SK-N-SH treated with all-trans-retinoic acid at 6 μM for 48 hours (cell line): Measurements from ENCODE around the gene UGT1A8.

Experiments used
- ATAC-seq: fragments of 200-7000 bp; cut with Tn5 transposase; 3 replicates; pipeline ENCODE4 v1.9.1; 2020; ENCODE audit warnings: mild to moderate bottlenecking, moderate library complexity
- ARNTL ChIP-seq: fragments of 450-650 bp; formaldehyde crosslinking; IDR thresholded peaks from 2 replicates; pipeline ENCODE4 v1.5.0; 2020; ENCODE audit warnings: low read depth, mild to moderate bottlenecking, moderate library complexity, borderline replicate concordance
- BACH2 ChIP-seq: fragments of 250-450 bp; sonication (Bioruptor Pico); IDR thresholded peaks from 2 replicates; pipeline ENCODE4 v1.9.0; 2021; ENCODE audit warnings: mild to moderate bottlenecking, borderline replicate concordance
- CSDC2 ChIP-seq: fragments of 250-450 bp; sonication (Bioruptor Pico); IDR thresholded peaks from 2 replicates; pipeline ENCODE4 v1.5.0; 2020; ENCODE audit warnings: mild to moderate bottlenecking, moderate library complexity
- ESRRG ChIP-seq: fragments of 250-450 bp; sonication (Bioruptor Pico); IDR thresholded peaks from 2 replicates; pipeline ENCODE4 v1.6.1; 2021; ENCODE audit warnings: mild to moderate bottlenecking
- GLIS3 ChIP-seq: fragments of 250-450 bp; sonication (Bioruptor Pico); IDR thresholded peaks from 2 replicates; pipeline ENCODE4 v1.5.0; 2020; ENCODE audit warnings: mild to moderate bottlenecking, moderate library complexity
- ISL1 ChIP-seq: fragments of 250-450 bp; sonication (Bioruptor Pico); IDR thresholded peaks from 2 replicates; pipeline ENCODE4 v2.1.2; 2022; ENCODE audit warnings: mild to moderate bottlenecking, moderate library complexity
- OSR1 ChIP-seq: fragments of 250-450 bp; sonication (Bioruptor Pico); IDR thresholded peaks from 2 replicates; pipeline ENCODE4 v1.8.0; 2022; ENCODE audit warnings: moderate library complexity, mild to moderate bottlenecking, inconsistent platforms
- PPARA ChIP-seq: fragments of 250-450 bp; sonication (Bioruptor Pico); IDR thresholded peaks from 2 replicates; pipeline ENCODE4 v1.5.0; 2020; ENCODE audit warnings: mild to moderate bottlenecking, borderline replicate concordance
- RARB ChIP-seq: fragments of 250-450 bp; sonication (Bioruptor Pico); IDR thresholded peaks from 2 replicates; pipeline ENCODE4 v1.8.0; 2021; ENCODE audit warnings: mild to moderate bottlenecking, moderate library complexity
- SNAI2 ChIP-seq: fragments of 250-450 bp; sonication (Bioruptor Pico); IDR thresholded peaks from 2 replicates; pipeline ENCODE4 v1.5.0; 2020; ENCODE audit warnings: mild to moderate bottlenecking, moderate library complexity
- TCF4 ChIP-seq: fragments of 250-450 bp; sonication (Bioruptor Pico); IDR thresholded peaks from 2 replicates; pipeline ENCODE4 v1.8.0; 2021; ENCODE audit warnings: mild to moderate bottlenecking, moderate library complexity, borderline replicate concordance
- TOX ChIP-seq: fragments of 250-450 bp; sonication (Bioruptor Pico); IDR thresholded peaks from 2 replicates; pipeline ENCODE4 v1.8.0; 2021; ENCODE audit warnings: mild to moderate bottlenecking, moderate library complexity, borderline replicate concordance
- ZFP3 ChIP-seq: fragments of 250-450 bp; sonication (Bioruptor Pico); IDR thresholded peaks from 2 replicates; pipeline ENCODE4 v1.5.0; 2020; ENCODE audit warnings: mild to moderate bottlenecking, moderate library complexity
- ZNF565 ChIP-seq: fragments of 450-650 bp; formaldehyde crosslinking; conservative IDR thresholded peaks from 2 replicates; pipeline ENCODE4 v1.5.0; 2020; ENCODE audit warnings: low read depth, mild to moderate bottlenecking, moderate library complexity
- ZNF70 ChIP-seq: fragments of 450-650 bp; formaldehyde crosslinking; IDR thresholded peaks from 2 replicates; pipeline ENCODE4 v1.5.0; 2020; ENCODE audit warnings: mild to moderate bottlenecking, moderate library complexity
- ZNF8 ChIP-seq: fragments of 450-650 bp; formaldehyde crosslinking; IDR thresholded peaks from 2 replicates; pipeline ENCODE4 v1.5.0; 2020; ENCODE audit warnings: mild to moderate bottlenecking, moderate library complexity
- TF ChIP-seq, protein P1 (sequence below): fragments of 250-450 bp; sonication (Bioruptor Pico); IDR thresholded peaks from 2 replicates; pipeline ENCODE4 v1.8.0; 2020; ENCODE audit warnings: mild to moderate bottlenecking, moderate library complexity, borderline replicate concordance
- TF ChIP-seq, protein P2 (sequence below): fragments of 250-450 bp; sonication (Bioruptor Pico); IDR thresholded peaks from 2 replicates; pipeline ENCODE4 v1.8.0; 2021; ENCODE audit warnings: low read depth, mild to moderate bottlenecking, moderate library complexity, borderline replicate concordance
- TF ChIP-seq, protein P3 (sequence below): fragments of 250-450 bp; sonication (Bioruptor Pico); IDR thresholded peaks from 2 replicates; pipeline ENCODE4 v1.5.1; 2020; ENCODE audit warnings: low read depth, mild to moderate bottlenecking, moderate library complexity
- TF ChIP-seq, protein P4 (sequence below): fragments of 250-450 bp; sonication (Bioruptor Pico); IDR thresholded peaks from 2 replicates; pipeline ENCODE4 v1.5.1; 2021; ENCODE audit warnings: mild to moderate bottlenecking, moderate library complexity
- TF ChIP-seq, protein P5 (sequence below): fragments of 250-450 bp; sonication (Bioruptor Pico); IDR thresholded peaks from 2 replicates; pipeline ENCODE4 v1.5.0; 2020; ENCODE audit warnings: mild to moderate bottlenecking, moderate library complexity

Gene UGT1A8

DNA sequence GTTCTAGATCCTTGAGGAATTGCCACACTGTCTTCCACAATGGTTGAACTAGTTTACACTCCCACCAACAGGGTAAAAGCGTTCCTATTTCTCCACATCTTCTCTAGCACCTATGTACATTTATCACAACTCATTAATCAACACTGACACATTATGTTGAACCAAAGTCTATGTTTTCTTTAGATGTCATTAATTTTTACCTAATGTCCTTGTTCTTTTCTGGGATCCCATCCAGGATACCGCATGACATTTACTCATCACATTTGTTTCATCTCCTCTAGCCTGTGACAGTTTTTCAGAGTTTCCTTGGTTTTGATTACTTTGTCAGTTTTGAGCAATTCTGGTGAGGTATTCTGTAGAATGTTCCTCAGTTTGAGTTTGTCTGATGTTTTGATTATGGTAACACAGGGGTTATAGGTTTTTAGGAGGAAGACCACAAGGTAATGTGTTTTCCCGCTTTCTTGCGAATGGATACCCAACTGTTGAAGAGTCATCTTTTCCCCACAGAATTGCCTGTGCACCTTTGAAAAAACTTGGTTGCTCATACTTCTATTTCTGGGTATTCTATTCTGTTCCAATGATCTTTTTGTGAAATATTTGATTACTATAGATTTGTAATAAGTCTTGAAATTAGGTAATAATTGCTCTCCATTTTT is 51.3 kb downstream of the UGT1A8 start:
- no peak for TF ChIP-seq ISL1 (CRISPR knock-in tag)
- no peak for TF ChIP-seq RARB (CRISPR knock-in tag)
- TF ChIP-seq ZNF70 (CRISPR knock-in tag), result no peak
- TF ChIP-seq, protein P1, sequence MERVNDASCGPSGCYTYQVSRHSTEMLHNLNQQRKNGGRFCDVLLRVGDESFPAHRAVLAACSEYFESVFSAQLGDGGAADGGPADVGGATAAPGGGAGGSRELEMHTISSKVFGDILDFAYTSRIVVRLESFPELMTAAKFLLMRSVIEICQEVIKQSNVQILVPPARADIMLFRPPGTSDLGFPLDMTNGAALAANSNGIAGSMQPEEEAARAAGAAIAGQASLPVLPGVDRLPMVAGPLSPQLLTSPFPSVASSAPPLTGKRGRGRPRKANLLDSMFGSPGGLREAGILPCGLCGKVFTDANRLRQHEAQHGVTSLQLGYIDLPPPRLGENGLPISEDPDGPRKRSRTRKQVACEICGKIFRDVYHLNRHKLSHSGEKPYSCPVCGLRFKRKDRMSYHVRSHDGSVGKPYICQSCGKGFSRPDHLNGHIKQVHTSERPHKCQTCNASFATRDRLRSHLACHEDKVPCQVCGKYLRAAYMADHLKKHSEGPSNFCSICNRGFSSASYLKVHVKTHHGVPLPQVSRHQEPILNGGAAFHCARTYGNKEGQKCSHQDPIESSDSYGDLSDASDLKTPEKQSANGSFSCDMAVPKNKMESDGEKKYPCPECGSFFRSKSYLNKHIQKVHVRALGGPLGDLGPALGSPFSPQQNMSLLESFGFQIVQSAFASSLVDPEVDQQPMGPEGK (CRISPR knock-in tag), result no peak
- TF ChIP-seq, protein P2, sequence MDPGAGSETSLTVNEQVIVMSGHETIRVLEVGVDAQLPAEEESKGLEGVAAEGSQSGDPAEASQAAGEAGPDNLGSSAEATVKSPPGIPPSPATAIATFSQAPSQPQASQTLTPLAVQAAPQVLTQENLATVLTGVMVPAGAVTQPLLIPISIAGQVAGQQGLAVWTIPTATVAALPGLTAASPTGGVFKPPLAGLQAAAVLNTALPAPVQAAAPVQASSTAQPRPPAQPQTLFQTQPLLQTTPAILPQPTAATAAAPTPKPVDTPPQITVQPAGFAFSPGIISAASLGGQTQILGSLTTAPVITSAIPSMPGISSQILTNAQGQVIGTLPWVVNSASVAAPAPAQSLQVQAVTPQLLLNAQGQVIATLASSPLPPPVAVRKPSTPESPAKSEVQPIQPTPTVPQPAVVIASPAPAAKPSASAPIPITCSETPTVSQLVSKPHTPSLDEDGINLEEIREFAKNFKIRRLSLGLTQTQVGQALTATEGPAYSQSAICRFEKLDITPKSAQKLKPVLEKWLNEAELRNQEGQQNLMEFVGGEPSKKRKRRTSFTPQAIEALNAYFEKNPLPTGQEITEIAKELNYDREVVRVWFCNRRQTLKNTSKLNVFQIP (CRISPR knock-in tag), result no peak
- no peak for TF ChIP-seq ZNF8 (CRISPR knock-in tag)
- no peak for TF ChIP-seq ARNTL (CRISPR knock-in tag)
- no peak for TF ChIP-seq ESRRG
- no peak for TF ChIP-seq ZFP3 (CRISPR knock-in tag)
- no peak for TF ChIP-seq SNAI2 (CRISPR knock-in tag)
- TF ChIP-seq TOX (CRISPR knock-in tag), result no peak
- TF ChIP-seq BACH2 (CRISPR knock-in tag), result no peak
- no peak for TF ChIP-seq GLIS3
- TF ChIP-seq, protein P3, sequence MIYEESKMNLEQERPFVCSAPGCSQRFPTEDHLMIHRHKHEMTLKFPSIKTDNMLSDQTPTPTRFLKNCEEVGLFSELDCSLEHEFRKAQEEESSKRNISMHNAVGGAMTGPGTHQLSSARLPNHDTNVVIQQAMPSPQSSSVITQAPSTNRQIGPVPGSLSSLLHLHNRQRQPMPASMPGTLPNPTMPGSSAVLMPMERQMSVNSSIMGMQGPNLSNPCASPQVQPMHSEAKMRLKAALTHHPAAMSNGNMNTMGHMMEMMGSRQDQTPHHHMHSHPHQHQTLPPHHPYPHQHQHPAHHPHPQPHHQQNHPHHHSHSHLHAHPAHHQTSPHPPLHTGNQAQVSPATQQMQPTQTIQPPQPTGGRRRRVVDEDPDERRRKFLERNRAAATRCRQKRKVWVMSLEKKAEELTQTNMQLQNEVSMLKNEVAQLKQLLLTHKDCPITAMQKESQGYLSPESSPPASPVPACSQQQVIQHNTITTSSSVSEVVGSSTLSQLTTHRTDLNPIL (CRISPR knock-in tag), result no peak
- no peak for TF ChIP-seq TCF4 (CRISPR knock-in tag)
- no peak for TF ChIP-seq OSR1 (CRISPR knock-in tag)
- no peak for TF ChIP-seq CSDC2 (CRISPR knock-in tag)
- TF ChIP-seq, protein P4, sequence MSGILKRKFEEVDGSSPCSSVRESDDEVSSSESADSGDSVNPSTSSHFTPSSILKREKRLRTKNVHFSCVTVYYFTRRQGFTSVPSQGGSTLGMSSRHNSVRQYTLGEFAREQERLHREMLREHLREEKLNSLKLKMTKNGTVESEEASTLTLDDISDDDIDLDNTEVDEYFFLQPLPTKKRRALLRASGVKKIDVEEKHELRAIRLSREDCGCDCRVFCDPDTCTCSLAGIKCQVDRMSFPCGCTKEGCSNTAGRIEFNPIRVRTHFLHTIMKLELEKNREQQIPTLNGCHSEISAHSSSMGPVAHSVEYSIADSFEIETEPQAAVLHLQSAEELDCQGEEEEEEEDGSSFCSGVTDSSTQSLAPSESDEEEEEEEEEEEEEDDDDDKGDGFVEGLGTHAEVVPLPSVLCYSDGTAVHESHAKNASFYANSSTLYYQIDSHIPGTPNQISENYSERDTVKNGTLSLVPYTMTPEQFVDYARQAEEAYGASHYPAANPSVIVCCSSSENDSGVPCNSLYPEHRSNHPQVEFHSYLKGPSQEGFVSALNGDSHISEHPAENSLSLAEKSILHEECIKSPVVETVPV (CRISPR knock-in tag), result no peak

DNA sequence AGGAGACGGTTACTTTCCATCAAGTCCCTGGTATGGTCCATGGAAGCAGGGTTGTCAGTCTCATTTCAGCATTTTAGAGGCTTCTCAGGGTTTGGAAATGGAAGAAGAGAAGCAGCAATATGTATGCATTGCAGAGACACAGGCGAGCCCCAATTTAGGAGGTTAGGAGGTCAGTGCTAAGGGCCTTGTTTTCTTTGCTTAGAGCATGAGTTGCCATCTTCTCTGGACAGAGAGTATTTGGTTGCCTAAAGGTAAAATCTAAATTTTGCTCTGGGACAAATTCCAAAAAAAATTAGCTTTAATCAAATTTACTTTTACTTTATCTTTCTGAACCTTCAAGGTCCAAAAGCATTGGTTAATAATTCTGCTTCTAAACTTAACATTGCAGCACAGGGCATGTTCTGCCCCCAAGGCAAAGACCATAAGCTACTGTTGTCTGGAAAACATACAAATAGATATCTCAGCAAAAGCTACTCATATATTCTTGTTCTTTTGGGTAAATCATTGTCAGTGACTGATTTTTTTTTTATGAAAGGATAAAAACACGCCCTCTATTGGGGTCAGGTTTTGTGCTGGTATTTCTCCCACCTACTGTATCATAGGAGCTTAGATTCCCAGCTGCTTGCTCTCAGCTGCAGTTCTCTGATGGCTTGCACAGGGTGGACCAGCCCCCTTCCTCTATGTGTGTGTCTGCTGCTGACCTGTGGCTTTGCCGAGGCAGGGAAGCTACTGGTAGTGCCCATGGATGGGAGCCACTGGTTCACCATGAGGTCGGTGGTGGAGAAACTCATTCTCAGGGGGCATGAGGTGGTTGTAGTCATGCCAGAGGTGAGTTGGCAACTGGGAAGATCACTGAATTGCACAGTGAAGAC is 54.1 kb downstream of the UGT1A8 start, which contains the start of gene UGT1A9:
TSS of gene UGT1A9 (plus strand) at position 609 of the 872 bp plus-strand sequence. CDS start at position 646, 37 bp downstream.
- ATAC-seq, result no peak

More for the DNA sequence above, 51.3 kb downstream of the UGT1A8 start:
- ATAC-seq, result no peak

More for the DNA sequence above, 54.1 kb downstream of the UGT1A8 start, which contains the start of gene UGT1A9:
- TF ChIP-seq, protein P4 (CRISPR knock-in tag), result no peak
- TF ChIP-seq RARB (CRISPR knock-in tag), result no peak
- TF ChIP-seq PPARA (CRISPR knock-in tag), result no peak
- no peak for TF ChIP-seq ESRRG
- no peak for TF ChIP-seq CSDC2 (CRISPR knock-in tag)
- TF ChIP-seq, protein P1 (CRISPR knock-in tag), result no peak
- TF ChIP-seq, protein P2 (CRISPR knock-in tag), result no peak
- no peak for TF ChIP-seq ISL1 (CRISPR knock-in tag)
- TF ChIP-seq ZNF565 (CRISPR knock-in tag), result no peak
- TF ChIP-seq, protein P5, sequence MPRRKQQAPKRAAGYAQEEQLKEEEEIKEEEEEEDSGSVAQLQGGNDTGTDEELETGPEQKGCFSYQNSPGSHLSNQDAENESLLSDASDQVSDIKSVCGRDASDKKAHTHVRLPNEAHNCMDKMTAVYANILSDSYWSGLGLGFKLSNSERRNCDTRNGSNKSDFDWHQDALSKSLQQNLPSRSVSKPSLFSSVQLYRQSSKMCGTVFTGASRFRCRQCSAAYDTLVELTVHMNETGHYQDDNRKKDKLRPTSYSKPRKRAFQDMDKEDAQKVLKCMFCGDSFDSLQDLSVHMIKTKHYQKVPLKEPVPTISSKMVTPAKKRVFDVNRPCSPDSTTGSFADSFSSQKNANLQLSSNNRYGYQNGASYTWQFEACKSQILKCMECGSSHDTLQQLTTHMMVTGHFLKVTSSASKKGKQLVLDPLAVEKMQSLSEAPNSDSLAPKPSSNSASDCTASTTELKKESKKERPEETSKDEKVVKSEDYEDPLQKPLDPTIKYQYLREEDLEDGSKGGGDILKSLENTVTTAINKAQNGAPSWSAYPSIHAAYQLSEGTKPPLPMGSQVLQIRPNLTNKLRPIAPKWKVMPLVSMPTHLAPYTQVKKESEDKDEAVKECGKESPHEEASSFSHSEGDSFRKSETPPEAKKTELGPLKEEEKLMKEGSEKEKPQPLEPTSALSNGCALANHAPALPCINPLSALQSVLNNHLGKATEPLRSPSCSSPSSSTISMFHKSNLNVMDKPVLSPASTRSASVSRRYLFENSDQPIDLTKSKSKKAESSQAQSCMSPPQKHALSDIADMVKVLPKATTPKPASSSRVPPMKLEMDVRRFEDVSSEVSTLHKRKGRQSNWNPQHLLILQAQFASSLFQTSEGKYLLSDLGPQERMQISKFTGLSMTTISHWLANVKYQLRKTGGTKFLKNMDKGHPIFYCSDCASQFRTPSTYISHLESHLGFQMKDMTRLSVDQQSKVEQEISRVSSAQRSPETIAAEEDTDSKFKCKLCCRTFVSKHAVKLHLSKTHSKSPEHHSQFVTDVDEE, result no peak
- no peak for TF ChIP-seq TOX (CRISPR knock-in tag)
- no peak for TF ChIP-seq GLIS3
- no peak for TF ChIP-seq BACH2 (CRISPR knock-in tag)
